NT2/D1 (cell line): Measurements from ENCODE around the gene NCAN.

Source experiments
- DNase-seq: peaks from one replicate; pipeline ENCODE4 v3.0.0-alpha.2; 2011; ENCODE audit warnings: low read depth, low spot score
- H3K27me3 ChIP-seq: 2 replicates; pipeline ENCODE4 v1.6.0; 2011; ENCODE audit warnings: mild to moderate bottlenecking; ENCODE audit not compliant: insufficient read length, insufficient read depth
- H3K36me3 ChIP-seq: 2 replicates; pipeline ENCODE4 v1.6.1; 2011; ENCODE audit warnings: mild to moderate bottlenecking, low read length, mixed read lengths; ENCODE audit not compliant: insufficient read depth, insufficient read length
- H3K4me1 ChIP-seq: 2 replicates; pipeline ENCODE4 v1.5.1; 2011; ENCODE audit not compliant: insufficient read depth, insufficient read length
- H3K4me3 ChIP-seq: 2 replicates; pipeline ENCODE4 v1.5.1; 2011; ENCODE audit warnings: low read depth; ENCODE audit not compliant: insufficient read length
- H3K9ac ChIP-seq: 2 replicates; pipeline ENCODE4 v1.6.0; 2011; ENCODE audit warnings: low read depth; ENCODE audit not compliant: insufficient read length
- H3K9me3 ChIP-seq: 2 replicates; pipeline ENCODE4 v1.5.1; 2011; ENCODE audit warnings: mild to moderate bottlenecking, low read length; ENCODE audit not compliant: insufficient read depth
- SUZ12 ChIP-seq: IDR thresholded peaks from 2 replicates; pipeline ENCODE4 v1.6.1; 2011; ENCODE audit not compliant: insufficient read length, insufficient read depth; ENCODE audit errors: extremely low read depth
- YY1 ChIP-seq: IDR thresholded peaks from 2 replicates; pipeline ENCODE4 v1.6.1; 2011; ENCODE audit not compliant: insufficient read length, insufficient read depth
- ZNF274 ChIP-seq: IDR thresholded peaks from 2 replicates; pipeline ENCODE4 v1.6.1; 2011; ENCODE audit warnings: mild to moderate bottlenecking, low read depth, low read length

NCAN gene

GRCh38 chr19:19263886-19264487 lies 52.2 kb downstream of the NCAN start:
- H3K36me3 ChIP-seq: peaks cover 2% of the 10 kb centered on the region
- no peak for DNase-seq
- H3K9ac ChIP-seq: no peak overlapping the region
- H3K4me1 ChIP-seq: peaks cover 18% of the 10 kb centered on the region
- no peaks in the 10 kb centered on the region for H3K9me3 ChIP-seq
- peaks cover 17% of the 10 kb centered on the region for H3K27me3 ChIP-seq
- no peak overlapping the region for H3K4me3 ChIP-seq
- TF ChIP-seq ZNF274 (no peak), SUZ12 (no peak), YY1 (no peak)

GRCh38 chr19:19267305-19267704 lies 55.5 kb downstream of the NCAN start:
- no peak for DNase-seq
- Histone ChIP-seq H3K36me3 (peaks cover 2% of the 10 kb centered on the region), H3K4me1 (peaks cover 15% of the 10 kb centered on the region), H3K9ac (no peak overlapping the region), H3K9me3 (no peaks in the 10 kb centered on the region), H3K4me3 (no peak overlapping the region), H3K27me3 (peaks cover 19% of the 10 kb centered on the region)
- TF ChIP-seq SUZ12 (no peak), ZNF274 (no peak), YY1 (no peak)

GRCh38 chr19:19268453-19269385 lies 57.0 kb downstream of the NCAN start:
- no peaks in the 10 kb centered on the region for H3K9me3 ChIP-seq
- no peak overlapping the region for H3K9ac ChIP-seq
- no peak for DNase-seq
- peaks cover 13% of the 10 kb centered on the region for H3K4me1 ChIP-seq
- peaks cover 2% of the 10 kb centered on the region for H3K36me3 ChIP-seq
- TF ChIP-seq ZNF274 (no peak), YY1 (no peak), SUZ12 (no peak)
- H3K27me3 ChIP-seq: peaks cover 13% of the 10 kb centered on the region
- no peak overlapping the region for H3K4me3 ChIP-seq

GRCh38 chr19:19269952-19270694 lies 58.4 kb downstream of the NCAN start:
- peaks cover 5% of the 10 kb centered on the region for H3K36me3 ChIP-seq
- no peak for DNase-seq
- H3K9me3 ChIP-seq: no peaks in the 10 kb centered on the region
- H3K4me1 ChIP-seq: peaks cover 15% of the 10 kb centered on the region
- no peak overlapping the region for H3K4me3 ChIP-seq
- peaks cover 11% of the 10 kb centered on the region for H3K27me3 ChIP-seq
- no peak overlapping the region for H3K9ac ChIP-seq
- TF ChIP-seq SUZ12 (no peak), ZNF274 (no peak)

- DNase-seq: no peak
- Histone ChIP-seq H3K36me3 (peaks cover 13% of the 10 kb centered on the region), H3K9me3 (no peaks in the 10 kb centered on the region), H3K27me3 (peaks cover 11% of the 10 kb centered on the region), H3K4me3 (no peak overlapping the region), H3K9ac (no peak overlapping the region), H3K4me1 (peaks cover 15% of the 10 kb centered on the region)
- TF ChIP-seq ZNF274 (no peak), SUZ12 (no peak), YY1 (no peak)
Measured at GRCh38 chr19:19270749-19271571, 59.2 kb downstream of the NCAN start.

GRCh38 chr19:19271828-19272599 lies 60.3 kb downstream of the NCAN start:
- Histone ChIP-seq H3K9me3 (no peaks in the 10 kb centered on the region), H3K4me1 (peaks cover 11% of the 10 kb centered on the region), H3K4me3 (peak overlapping the region; percentile 29), H3K9ac (peak overlapping the region; percentile 85), H3K36me3 (peaks cover 24% of the 10 kb centered on the region), H3K27me3 (peaks cover 11% of the 10 kb centered on the region)
- TF ChIP-seq SUZ12: no peak
- DNase-seq: no peak
